Measurements from ENCODE around the gene NRL. TPM values are rescaled to one million over a fixed set of nuclear protein-coding genes. Genes with fewer than 3 reads are reported as not detected.
"Not testable (repeated sequence)": the region's sequence is repeated elsewhere in the genome, so short reads cannot be mapped to it uniquely, and the experiment has no call there.

Gene NRL
- total RNA-seq, 2 experiments from 2014 or later = 1.1 to 1.7 TPM

DNA sequence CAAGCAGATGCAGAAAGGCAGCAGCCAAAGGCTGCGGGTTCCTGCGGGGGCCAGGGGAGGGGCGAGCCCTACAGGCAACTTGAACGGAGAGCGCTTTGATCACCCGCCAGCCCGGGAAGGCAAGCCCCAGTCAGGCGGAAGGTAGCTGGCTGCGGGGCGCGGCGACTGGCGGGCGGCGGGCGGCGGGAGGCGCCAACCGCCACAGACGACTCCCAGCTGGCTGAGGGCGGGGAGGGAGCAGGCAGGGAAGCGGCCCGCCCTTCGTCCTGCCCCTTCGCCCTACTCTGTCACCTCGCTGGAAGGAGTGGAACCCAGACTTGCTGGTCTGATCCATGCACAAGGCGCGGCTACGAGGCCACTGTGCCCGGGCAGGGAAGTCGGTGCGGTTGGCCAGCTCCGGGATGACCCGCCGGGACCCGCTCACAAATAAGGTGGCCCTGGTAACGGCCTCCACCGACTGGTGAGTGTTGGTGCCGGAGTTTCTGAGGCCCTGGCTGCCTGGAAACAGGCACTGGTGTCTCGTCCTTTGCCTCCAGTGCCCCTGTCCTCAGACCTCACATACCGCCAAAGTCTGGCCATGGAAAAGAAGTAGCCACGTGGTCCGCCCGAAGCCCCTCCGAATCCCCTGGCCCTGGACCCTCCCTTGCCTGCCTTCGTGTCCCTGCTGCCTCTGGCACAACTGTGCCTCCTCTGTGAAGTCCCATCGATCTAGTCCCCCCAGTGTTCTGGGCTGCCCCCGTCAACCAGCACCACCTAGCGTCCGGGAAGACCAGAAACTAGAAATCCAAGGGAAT, 78.4 kb downstream of the NRL start:
- POLR2A ChIA-PET = interaction anchor here (0.9 kb wide), 1 partner anchor 45 kb away, joined by 3 read pairs; no protein-coding TSS in a partner anchor
- CTCF ChIA-PET = interaction anchor here (0.9 to 1.0 kb wide), 2 partner anchors 58 to 73 kb away, joined by 3 to 6 read pairs; partner anchors contain the start of gene PCK2

DNA sequence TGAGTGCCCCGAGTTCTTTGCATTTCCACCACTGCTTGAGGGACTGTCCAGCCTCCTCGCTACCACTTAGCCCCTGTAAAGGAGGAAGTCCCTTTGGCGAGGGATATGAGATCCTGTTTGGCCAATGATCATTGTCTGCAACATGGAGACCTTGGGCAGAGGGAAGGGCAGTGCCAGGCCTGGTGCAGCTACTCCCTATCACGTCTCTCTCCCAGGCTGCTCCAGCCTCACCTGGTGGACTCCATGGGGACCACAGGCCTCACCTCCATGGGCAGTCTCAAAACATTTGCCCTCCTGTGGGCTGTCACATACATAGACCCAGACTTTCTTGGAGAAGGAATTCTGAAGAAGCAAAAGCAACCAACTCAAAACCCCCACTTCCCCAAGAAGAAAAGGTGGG, 79.0 kb downstream of the NRL start:
- POLR2A ChIA-PET = interaction anchor here (0.9 kb wide), 1 partner anchor 46 kb away, joined by 3 read pairs; no protein-coding TSS in a partner anchor
- CTCF ChIA-PET = interaction anchor here (0.9 to 1.0 kb wide), 2 partner anchors 59 to 73 kb away, joined by 3 to 6 read pairs; partner anchors contain the start of gene PCK2

DNA sequence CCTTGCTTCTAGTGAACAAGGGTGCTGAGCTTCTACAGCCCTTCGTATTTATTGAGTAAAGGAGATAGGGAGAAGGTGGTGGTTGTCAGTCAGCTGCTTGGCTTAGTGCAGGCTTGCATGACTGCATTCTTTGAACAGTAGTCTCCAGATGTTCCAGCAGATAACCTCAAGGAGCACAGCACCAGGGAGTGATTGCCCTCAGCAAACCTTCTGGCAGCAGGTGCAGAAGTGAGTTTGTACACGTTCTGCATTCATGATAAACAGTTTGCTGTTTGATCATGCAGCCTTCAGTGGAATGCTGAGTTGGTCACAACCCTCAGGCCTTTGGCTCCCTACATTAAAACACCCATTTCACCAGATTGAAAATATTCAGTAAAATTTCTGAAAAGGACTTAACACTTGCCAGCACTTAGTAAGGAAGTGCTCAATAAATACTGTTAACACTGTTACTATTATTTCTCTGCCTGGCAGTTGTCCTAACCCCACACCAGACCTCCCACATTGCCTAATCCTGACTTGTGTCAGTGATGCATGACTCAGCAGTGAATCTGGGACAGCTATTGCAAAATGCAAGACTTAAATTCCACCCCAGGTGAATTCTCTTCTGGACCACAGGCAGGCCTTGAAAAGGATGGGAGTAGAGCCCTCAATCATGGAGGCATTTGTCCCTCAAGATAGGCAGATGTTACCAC, 81.9 kb downstream of the NRL start:
- ChIA-PET CTCF (no interaction called here), POLR2A (no interaction called here)

DNA sequence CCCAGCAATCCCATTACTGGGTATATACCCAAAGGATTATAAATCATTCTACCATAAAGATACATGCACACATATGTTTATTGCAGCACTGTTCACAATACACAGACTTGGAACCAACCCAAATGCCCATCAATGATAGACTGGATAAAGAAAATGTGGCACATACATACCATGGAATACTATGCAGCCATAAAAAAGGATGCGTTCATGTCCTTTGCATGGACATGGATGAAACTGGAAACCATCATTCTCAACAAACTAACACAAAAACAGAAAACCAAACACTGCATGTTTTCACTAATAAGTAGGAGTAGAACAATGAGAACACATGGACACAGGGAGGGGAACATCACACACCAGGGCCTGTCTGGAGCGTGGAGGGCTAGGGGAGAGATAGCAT, 83.4 kb downstream of the NRL start:
- POLR2A ChIA-PET, CTCF ChIA-PET: not testable (repeated sequence)

DNA sequence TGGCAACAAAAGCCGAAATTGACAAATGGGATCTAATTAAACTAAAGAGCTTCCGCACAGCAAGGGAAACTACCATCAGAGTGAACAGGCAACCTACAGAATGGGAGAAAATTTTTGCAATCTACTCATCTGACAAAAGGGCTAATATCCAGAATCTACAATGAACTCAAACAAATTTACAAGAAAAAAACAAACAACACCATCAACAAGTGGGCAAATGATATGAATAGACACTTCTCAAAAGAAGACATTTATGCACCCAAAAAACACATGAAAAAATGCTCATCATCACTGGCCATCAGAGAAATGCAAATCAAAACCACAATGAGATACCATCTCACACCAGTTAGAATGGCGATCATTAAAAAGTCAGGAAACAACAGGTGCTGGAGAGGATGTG, 85.1 kb downstream of the NRL start:
- CTCF ChIA-PET, POLR2A ChIA-PET: not testable (repeated sequence)

Other genes starting within 250 kb of the NRL start
- gene DHRS4, start 161.2 kb downstream of the NRL start, total RNA-seq = 10 to 100 TPM; 20.8 to 22.5 TPM
- gene DHRS4L2, start 126.0 kb downstream of the NRL start, total RNA-seq = 10 to 100 TPM; 19.8 to 21.6 TPM
- gene CARMIL3, start 62.9 kb downstream of the NRL start, total RNA-seq = 1 to 10 TPM; 1.2 to 1.5 TPM
- gene CPNE6, start 43.4 kb downstream of the NRL start, total RNA-seq = not detected
- gene PCK2, start 20.6 kb downstream of the NRL start, total RNA-seq = 100 to 1,000 TPM; 118 to 125 TPM
- 10 to 100 TPM; 60.3 to 69.1 TPM for gene DCAF11, start 172 bp downstream of the NRL start, total RNA-seq
- under 1 TPM; 0.31 to 0.46 TPM for gene FITM1, start 15.7 kb upstream of the NRL start, total RNA-seq
- 100 to 1,000 TPM; 334 to 335 TPM for gene PSME1, start 21.2 kb upstream of the NRL start, total RNA-seq
- gene EMC9, start 26.6 kb upstream of the NRL start, total RNA-seq = 10 to 100 TPM; 38.5 to 38.9 TPM
- gene PSME2, start 31.7 kb upstream of the NRL start, total RNA-seq = 100 to 1,000 TPM; 381 to 388 TPM
- 10 to 100 TPM; 75.5 to 80.8 TPM for gene RNF31, start 32.5 kb upstream of the NRL start, total RNA-seq
- 10 to 100 TPM; 52.4 to 54.5 TPM for gene IRF9, start 46.3 kb upstream of the NRL start, total RNA-seq
- 10 to 100 TPM; 27.5 to 31.3 TPM for gene REC8, start 57.1 kb upstream of the NRL start, total RNA-seq
- 100 to 1,000 TPM; 166 to 168 TPM for gene IPO4, start 73.9 kb upstream of the NRL start, total RNA-seq
- 10 to 100 TPM; 30.6 to 30.7 TPM for gene TM9SF1, start 80.5 kb upstream of the NRL start, total RNA-seq
- under 1 TPM; 0.27 TPM for gene TSSK4, start 90.7 kb upstream of the NRL start, total RNA-seq
- gene CHMP4A, start 98.5 kb upstream of the NRL start, total RNA-seq = 10 to 100 TPM; 73.7 to 75.8 TPM
- gene MDP1, start 101.1 kb upstream of the NRL start, total RNA-seq = 10 to 100 TPM; 14.9 to 17.4 TPM
- 100 to 1,000 TPM; 220 to 231 TPM for gene NEDD8, start 117.4 kb upstream of the NRL start, total RNA-seq
- 10 to 100 TPM; 39.9 to 45.7 TPM for gene GMPR2, start 118.0 kb upstream of the NRL start, total RNA-seq
- 10 to 100 TPM; 82.1 to 93.1 TPM for gene TINF2, start 127.7 kb upstream of the NRL start, total RNA-seq
- 1 to 10 TPM; 2.6 to 3.2 TPM for gene TGM1, start 148.2 kb upstream of the NRL start, total RNA-seq
- gene RABGGTA, start 156.6 kb upstream of the NRL start, total RNA-seq = 10 to 100 TPM; 33.0 to 37.9 TPM
- 1 to 10 TPM; 7.8 to 9.0 TPM for gene DHRS1, start 184.8 kb upstream of the NRL start, total RNA-seq
- gene NOP9, start 184.9 kb upstream of the NRL start, total RNA-seq = 10 to 100 TPM; 46.1 to 49.3 TPM
- 10 to 100 TPM; 14.2 to 14.4 TPM for gene CIDEB, start 193.0 kb upstream of the NRL start, total RNA-seq
- 10 to 100 TPM in 1 of 2 experiments, 1 to 10 TPM in 1; 9.3 to 10.4 TPM for gene LTB4R2, start 195.2 kb upstream of the NRL start, total RNA-seq
- 10 to 100 TPM; 12.5 to 13.7 TPM for gene LTB4R, start 196.6 kb upstream of the NRL start, total RNA-seq
- gene ADCY4, start 220.1 kb upstream of the NRL start, total RNA-seq = 1 to 10 TPM in 1 of 2 experiments, under 1 TPM in 1; 0.78 to 1.3 TPM
- gene RIPK3, start 225.0 kb upstream of the NRL start, total RNA-seq = 1 to 10 TPM; 8.2 to 9.7 TPM